Calu3 (cell line): ENCODE data around the gene TNFAIP8L3. TPM values are rescaled to one million over a fixed set of nuclear protein-coding genes. Genes with fewer than 3 reads are reported as not detected.

ENCODE experiments used
- BruUV-seq: library from RNA; stranded (reverse); fragments of 400-500 nt; replicated peaks from 2 replicates; lab custom pipeline; 2021; lab: Mats Ljungman, UMichigan
- CTCF ChIA-PET: fragments of 300-600 bp; sonication (Branson Sonifier 250); formaldehyde crosslinking; loops from one replicate; lab custom pipeline; 2022; ENCODE audit warnings: antibody characterized with exemption; lab: Charles Lee
- DNase-seq: peaks from one replicate; pipeline ENCODE4 v3.0.0; 2022
- H3K27ac Mint-ChIP-seq: one replicate; pipeline ENCODE4 v1.8.0; 2022; ENCODE audit warnings: mixed read lengths; ENCODE audit not compliant: unreplicated experiment
- H3K27me3 Mint-ChIP-seq: one replicate; pipeline ENCODE4 v1.8.0; 2022; ENCODE audit warnings: mixed read lengths; ENCODE audit not compliant: unreplicated experiment
- H3K36me3 Mint-ChIP-seq: one replicate; pipeline ENCODE4 v1.8.0; 2022; ENCODE audit warnings: mild to moderate bottlenecking, moderate library complexity, mixed read lengths; ENCODE audit not compliant: insufficient read depth, unreplicated experiment
- H3K4me1 Mint-ChIP-seq: one replicate; pipeline ENCODE4 v1.8.0; 2022; ENCODE audit warnings: mild to moderate bottlenecking, low read depth, mixed read lengths; ENCODE audit not compliant: unreplicated experiment
- H3K4me3 Mint-ChIP-seq: one replicate; pipeline ENCODE4 v1.8.0; 2022; ENCODE audit warnings: mild to moderate bottlenecking, low read depth, moderate library complexity, mixed read lengths; ENCODE audit not compliant: unreplicated experiment
- H3K9me3 Mint-ChIP-seq: one replicate; pipeline ENCODE4 v1.8.0; 2022; ENCODE audit warnings: low read depth, mixed read lengths; ENCODE audit not compliant: unreplicated experiment
- CTCF ChIP-seq: fragments of 200-600 bp; IDR thresholded peaks from one replicate; pipeline ENCODE4 v1.8.0; 2022; ENCODE audit warnings: antibody characterized with exemption; ENCODE audit not compliant: unreplicated experiment
- intact Hi-C: fragments of 100-400 bp; cut with micrococcal nuclease; formaldehyde crosslinking; loops from one replicate; pipeline ENCODE4 v1.10.0; 2022; ENCODE audit not compliant: unreplicated experiment
- total RNA-seq: library from RNA; stranded (reverse); gene quantifications from 2 replicates; pipeline ENCODE4 v1.2.3, GENCODE V29; 2022

TNFAIP8L3 gene
- total RNA-seq, 1 experiment from 2014 or later: not detected

- H3K4me1 Mint-ChIP-seq: no peaks in the 10 kb centered on the region
- DNase-seq: no peak
- intact Hi-C loops: no loop called here
- H3K27ac Mint-ChIP-seq: no peak overlapping the region
- H3K36me3 Mint-ChIP-seq: no peaks in the 10 kb centered on the region
- no TSS peak for BruUV-seq
- H3K27me3 Mint-ChIP-seq: peaks cover 50% of the 10 kb centered on the region
- CTCF ChIA-PET: interaction anchor here (1.0 to 1.4 kb wide), 2 partner anchors 12 to 140 kb away, joined by 3 read pairs; no protein-coding TSS in a partner anchor
- no peak overlapping the region for H3K4me3 Mint-ChIP-seq
- H3K9me3 Mint-ChIP-seq: no peaks in the 10 kb centered on the region
- no peak for TF ChIP-seq CTCF
Measured at GRCh38 chr15:51079226-51079625, 15.5 kb downstream of the TNFAIP8L3 start.

GRCh38 chr15:51077221-51078153, 17.2 kb downstream of the TNFAIP8L3 start:
- Mint-ChIP-seq H3K36me3 (no peaks in the 10 kb centered on the region), H3K9me3 (no peaks in the 10 kb centered on the region), H3K27me3 (peaks cover 68% of the 10 kb centered on the region), H3K27ac (no peak overlapping the region), H3K4me1 (no peaks in the 10 kb centered on the region), H3K4me3 (no peak overlapping the region)
- no peak for DNase-seq
- no TSS peak for BruUV-seq
- TF ChIP-seq CTCF: no peak
- CTCF ChIA-PET: no interaction called here
- intact Hi-C loops: no loop called here

GRCh38 chr15:51076524-51077220, 18.0 kb downstream of the TNFAIP8L3 start:
- Mint-ChIP-seq H3K4me1 (no peaks in the 10 kb centered on the region), H3K27ac (no peak overlapping the region), H3K36me3 (no peaks in the 10 kb centered on the region), H3K4me3 (no peak overlapping the region), H3K27me3 (peaks cover 76% of the 10 kb centered on the region), H3K9me3 (no peaks in the 10 kb centered on the region)
- TF ChIP-seq CTCF: no peak
- intact Hi-C loops: no loop called here
- CTCF ChIA-PET: interaction anchor here (1.2 kb wide), 1 partner anchor 9 kb away, joined by 5 read pairs; no protein-coding TSS in a partner anchor
- no TSS peak for BruUV-seq
- DNase-seq: no peak

GRCh38 chr15:51075826-51076523, 18.7 kb downstream of the TNFAIP8L3 start:
- CTCF ChIA-PET: interaction anchor here (0.6 to 1.2 kb wide), 2 partner anchors 9 to 834 kb away, joined by 3 to 5 read pairs; no protein-coding TSS in a partner anchor
- H3K27me3 Mint-ChIP-seq: peaks cover 75% of the 10 kb centered on the region
- intact Hi-C loops: no loop called here
- no peaks in the 10 kb centered on the region for H3K36me3 Mint-ChIP-seq
- no TSS peak for BruUV-seq
- no peak for TF ChIP-seq CTCF
- DNase-seq: no peak
- H3K4me3 Mint-ChIP-seq: no peak overlapping the region
- H3K27ac Mint-ChIP-seq: no peak overlapping the region
- no peaks in the 10 kb centered on the region for H3K9me3 Mint-ChIP-seq
- H3K4me1 Mint-ChIP-seq: no peaks in the 10 kb centered on the region
